ENCODE measurements around the gene RAD50. TPM values are rescaled to one million over a fixed set of nuclear protein-coding genes. Genes with fewer than 3 reads are reported as not detected.
"Not testable (repeated sequence)": the region's sequence is repeated elsewhere in the genome, so short reads cannot be mapped to it uniquely, and the experiment has no call there.

Gene RAD50
- total RNA-seq: 35.2 and 37.1 TPM in 2 replicates
- long read RNA-seq, partial matches to known transcripts: 73 of 84 reads
- long read RNA-seq, other reads (novel, unspliced or antisense): 11 of 84 reads

GRCh38 chr5:132556763-132557477 is at the start of gene RAD50:
Gene RAD50 (plus strand): TSS chr5:132556977. CDS start chr5:132557325, 348 bp downstream.
- Mint-ChIP-seq H3K4me3 (peak within 1 kb of the TSS; percentile 93), H3K36me3 (ENCODE audit: low read depth) (no peaks in the 10 kb centered on the region), H3K27me3 (ENCODE audit: low read depth) (no peaks in the 10 kb centered on the region), H3K4me1 (peaks cover 33% of the 10 kb centered on the region), H3K9me3 (peaks cover 3% of the 10 kb centered on the region), H3K27ac (ENCODE audit: unreplicated experiment) (peak within 1 kb of the TSS; percentile 99)
- TF ChIP-seq CTCF (conservative IDR thresholded peaks at IDR 0.05): no peak
- DNase-seq (ENCODE audit: low read depth, low spot score): peak; percentile 76

GRCh38 chr5:132510076-132510475 is 46.7 kb upstream of the RAD50 start:
- H3K9me3 Mint-ChIP-seq: peaks cover 12% of the 10 kb centered on the region
- no peak for DNase-seq (ENCODE audit: low read depth, low spot score)
- peaks cover 4% of the 10 kb centered on the region for H3K27me3 Mint-ChIP-seq (ENCODE audit: low read depth)

GRCh38 chr5:132513618-132514336 is 43.0 kb upstream of the RAD50 start:
- Mint-ChIP-seq H3K36me3 (ENCODE audit: low read depth) (peaks cover 13% of the 10 kb centered on the region), H3K9me3 (peaks cover 12% of the 10 kb centered on the region)
- not testable (repeated sequence) for H3K27ac Mint-ChIP-seq (ENCODE audit: unreplicated experiment); H3K27me3 Mint-ChIP-seq (ENCODE audit: low read depth); DNase-seq (ENCODE audit: low read depth, low spot score); H3K4me3 Mint-ChIP-seq; H3K4me1 Mint-ChIP-seq

More at GRCh38 chr5:132510076-132510475, 46.7 kb upstream of the RAD50 start:
- Mint-ChIP-seq H3K36me3 (ENCODE audit: low read depth) (peaks cover 13% of the 10 kb centered on the region), H3K27ac (ENCODE audit: unreplicated experiment) (no peak overlapping the region), H3K4me1 (no peaks in the 10 kb centered on the region), H3K4me3 (no peak overlapping the region)
- TF ChIP-seq CTCF (conservative IDR thresholded peaks at IDR 0.05): no peak

GRCh38 chr5:132522067-132522466 is 34.7 kb upstream of the RAD50 start:
- not testable (repeated sequence) for H3K4me3 Mint-ChIP-seq; DNase-seq (ENCODE audit: low read depth, low spot score); H3K36me3 Mint-ChIP-seq (ENCODE audit: low read depth); H3K27ac Mint-ChIP-seq (ENCODE audit: unreplicated experiment); H3K4me1 Mint-ChIP-seq; H3K9me3 Mint-ChIP-seq
- peaks cover 12% of the 10 kb centered on the region for H3K27me3 Mint-ChIP-seq (ENCODE audit: low read depth)

- H3K27me3 Mint-ChIP-seq (ENCODE audit: low read depth): peaks cover 19% of the 10 kb centered on the region
- H3K4me3 Mint-ChIP-seq; H3K27ac Mint-ChIP-seq (ENCODE audit: unreplicated experiment); H3K4me1 Mint-ChIP-seq; DNase-seq (ENCODE audit: low read depth, low spot score); H3K9me3 Mint-ChIP-seq; H3K36me3 Mint-ChIP-seq (ENCODE audit: low read depth): not testable (repeated sequence)
These were observed 31.9 kb upstream of the RAD50 start for GRCh38 chr5:132524877-132525276.

GRCh38 chr5:132525299-132525724 is 31.5 kb upstream of the RAD50 start:
- no peak overlapping the region for H3K27ac Mint-ChIP-seq (ENCODE audit: unreplicated experiment)
- no peak for DNase-seq (ENCODE audit: low read depth, low spot score)
- no peaks in the 10 kb centered on the region for H3K36me3 Mint-ChIP-seq (ENCODE audit: low read depth)
- H3K9me3 Mint-ChIP-seq: peaks cover 3% of the 10 kb centered on the region
- H3K4me3 Mint-ChIP-seq: no peak overlapping the region
- H3K27me3 Mint-ChIP-seq (ENCODE audit: low read depth): peaks cover 19% of the 10 kb centered on the region
- no peaks in the 10 kb centered on the region for H3K4me1 Mint-ChIP-seq
- TF ChIP-seq CTCF (conservative IDR thresholded peaks at IDR 0.05): no peak

Measured in neural crest cell (in vitro differentiated cells).